HG02642 (cell line): ENCODE results near the gene TMEM17.

Experiments used
- ATAC-seq: cut with Tn5 transposase; IDR thresholded peaks from one replicate; pipeline ENCODE4 v1.9.1; 2021; ENCODE audit warnings: mild to moderate bottlenecking; ENCODE audit not compliant: unreplicated experiment, poor library complexity

The TMEM17 gene

GRCh38 chr2:62512384-62512783 lies 6.4 kb upstream of the TMEM17 start:
- ATAC-seq = no peak

DNA sequence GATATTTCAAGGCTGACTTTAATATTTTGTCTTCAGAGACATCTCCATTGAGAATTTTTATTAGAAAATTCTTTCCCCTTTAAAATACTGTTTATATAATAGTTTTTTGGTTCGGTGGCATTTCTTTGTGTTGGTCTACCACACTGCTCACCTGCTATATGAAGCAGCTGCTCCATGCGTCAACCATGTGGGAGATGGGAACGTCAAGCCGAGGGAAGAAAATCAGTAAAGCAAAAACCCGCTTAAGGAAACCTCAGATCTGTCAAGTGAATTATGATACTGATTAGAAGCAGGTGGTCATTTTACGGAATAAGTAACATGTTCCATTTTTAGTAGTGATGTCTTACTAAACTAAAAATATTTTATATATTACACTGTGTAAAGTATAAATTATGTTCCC lies 5.6 kb upstream of the TMEM17 start:
- no peak for ATAC-seq

- ATAC-seq = peak; percentile 32
Measured at GRCh38 chr2:62506421-62506750, 391 bp upstream of the TMEM17 start.

GRCh38 chr2:62505109-62505749 lies 766 bp downstream of the TMEM17 start:
- no peak for ATAC-seq

DNA sequence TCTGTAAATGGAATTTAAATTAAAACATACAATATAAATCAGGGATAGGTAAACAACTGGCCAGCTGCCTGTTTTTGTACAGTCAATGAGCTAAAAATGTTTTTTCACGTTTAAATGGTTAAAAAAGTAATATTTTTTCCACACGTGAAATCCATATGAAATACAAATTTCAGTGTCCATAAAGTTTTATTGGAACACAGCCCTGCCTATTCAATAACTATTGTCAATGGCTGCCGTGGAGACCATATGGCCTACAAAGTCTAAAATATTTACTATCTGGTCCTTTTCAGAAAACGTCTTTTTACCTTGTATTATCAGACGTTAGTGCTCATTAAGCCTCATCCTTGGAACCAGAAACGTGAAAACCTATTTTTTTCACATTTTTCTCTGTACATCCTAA lies 1.3 kb downstream of the TMEM17 start:
- ATAC-seq = no peak

GRCh38 chr2:62501794-62502500 lies 4.0 kb downstream of the TMEM17 start:
- no peak for ATAC-seq

- ATAC-seq = no peak
Measured at GRCh38 chr2:62501069-62501468, 4.9 kb downstream of the TMEM17 start.

DNA sequence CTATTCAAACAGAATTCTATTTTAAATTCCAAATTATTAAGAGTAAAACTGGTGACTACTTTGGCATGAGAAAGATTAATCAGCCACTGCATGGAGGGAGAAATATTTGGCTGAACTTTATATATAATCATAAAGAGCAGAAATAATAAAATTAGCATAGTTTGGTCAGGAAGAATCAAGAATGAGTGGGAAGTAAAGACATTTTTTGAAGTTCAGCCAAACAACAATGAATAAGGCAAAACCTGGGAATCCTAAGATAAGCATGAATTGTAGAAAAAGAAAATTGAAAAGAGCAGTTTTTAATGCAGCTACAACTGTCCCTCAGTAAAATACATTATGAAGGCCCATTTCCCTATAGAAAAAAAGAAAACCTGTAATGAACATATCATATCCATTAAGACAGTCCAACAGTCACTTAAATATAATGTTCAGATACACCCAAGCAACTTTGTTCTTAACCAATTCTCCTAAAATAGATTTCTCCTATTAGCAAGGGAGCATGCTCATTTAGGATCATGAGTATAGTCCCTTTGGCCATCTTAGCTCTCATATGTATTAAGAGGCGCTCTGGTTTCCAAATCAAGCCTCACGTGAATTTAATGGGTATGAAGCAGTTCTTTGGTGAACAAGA lies 6.5 kb downstream of the TMEM17 start:
- ATAC-seq = no peak

DNA sequence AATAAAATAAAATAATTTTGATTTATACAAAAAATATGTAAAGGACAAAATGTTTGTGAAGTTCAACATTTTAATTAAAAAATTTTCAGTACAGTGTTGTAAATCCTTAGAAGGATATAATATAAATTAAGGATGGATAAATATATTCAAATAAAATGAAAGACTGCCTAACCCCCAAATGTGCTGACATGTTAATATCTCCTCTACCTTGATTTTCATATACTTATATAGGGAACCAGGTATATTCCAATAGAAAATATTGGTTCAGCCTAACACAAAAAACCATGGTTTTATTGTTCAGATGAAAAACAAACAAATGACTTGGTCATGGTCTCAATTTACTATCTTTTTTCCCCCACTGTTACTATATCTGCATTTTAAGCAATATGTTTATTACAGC lies 7.3 kb downstream of the TMEM17 start:
- ATAC-seq = no peak

- ATAC-seq = no peak
Measured at GRCh38 chr2:62495761-62496160, 10.2 kb downstream of the TMEM17 start.

DNA sequence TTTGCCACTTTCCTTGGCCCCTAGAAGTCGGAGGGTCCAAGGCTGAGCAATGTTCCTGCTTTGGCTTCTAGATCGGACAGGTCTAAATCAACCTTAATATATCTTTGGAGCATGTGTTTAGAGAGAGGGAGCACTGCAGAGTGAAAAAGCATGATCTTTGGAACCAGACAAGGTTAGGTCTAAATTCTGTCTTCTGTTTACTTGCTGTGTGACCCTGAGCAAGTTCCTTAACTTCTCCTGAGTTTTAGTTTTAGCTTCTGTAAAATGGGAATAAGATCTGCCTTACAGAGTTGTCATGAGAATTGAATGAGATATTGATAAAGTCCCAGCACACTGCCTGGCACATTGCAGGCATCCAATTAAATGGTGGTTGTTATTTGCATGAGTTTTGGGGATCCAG lies 13.9 kb downstream of the TMEM17 start:
- no peak for ATAC-seq

DNA sequence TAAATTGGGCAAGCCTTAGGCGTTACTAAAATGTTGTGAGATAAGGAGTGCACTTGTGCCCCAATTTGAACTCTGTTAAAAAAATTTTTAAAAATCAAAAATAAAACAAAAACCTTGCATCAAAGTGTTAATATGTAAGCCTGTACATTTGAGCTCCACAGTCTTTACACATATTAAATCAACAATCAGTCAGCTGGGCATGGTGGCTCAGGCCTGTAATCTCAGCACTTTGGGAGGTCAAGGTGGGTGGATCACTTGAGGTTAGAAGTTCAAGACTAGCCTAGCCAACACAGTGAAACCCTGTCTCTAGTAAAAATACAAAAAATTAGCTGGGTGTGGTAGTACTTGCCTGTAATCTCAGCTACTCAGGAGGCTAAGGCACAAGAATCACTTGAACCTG lies 16.3 kb downstream of the TMEM17 start:
- ATAC-seq = no peak

DNA sequence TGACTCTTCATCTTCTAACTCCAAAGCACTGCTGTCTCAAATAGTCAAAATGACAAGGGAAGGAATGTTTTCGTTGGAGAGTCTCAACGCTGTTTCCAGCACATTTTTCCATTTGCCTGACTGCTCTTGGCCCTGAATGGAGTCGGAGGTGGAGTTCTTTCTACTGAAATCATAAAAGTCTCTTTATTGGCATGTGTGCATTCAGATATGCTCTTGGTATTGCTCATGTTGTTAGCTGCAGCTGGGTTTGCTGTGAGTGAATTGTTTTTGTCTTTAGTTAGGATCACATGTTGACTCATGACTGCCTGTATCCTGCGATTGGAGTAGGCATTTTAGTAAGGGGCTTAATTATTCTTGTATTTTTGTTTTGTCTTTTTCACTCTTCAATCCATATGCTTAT lies 16.8 kb downstream of the TMEM17 start:
- ATAC-seq = no peak

DNA sequence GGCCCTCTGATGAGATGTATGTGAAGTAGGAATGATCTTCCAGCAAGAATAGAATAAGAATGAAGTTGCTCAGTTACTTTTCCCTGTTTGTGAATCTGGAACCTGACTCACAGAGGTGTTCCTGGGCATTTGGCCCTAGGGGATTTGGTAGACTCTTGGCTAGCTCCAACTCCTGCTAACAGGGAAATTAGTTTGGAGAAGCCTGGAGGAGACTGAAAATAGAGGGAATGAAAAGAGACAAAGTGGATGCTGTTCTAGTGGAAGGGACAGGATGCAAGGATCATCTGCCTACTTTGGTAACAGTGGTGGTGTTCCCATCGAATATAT lies 19.6 kb downstream of the TMEM17 start:
- ATAC-seq = no peak

- no peak for ATAC-seq
Measured at GRCh38 chr2:62485761-62486438, 20.1 kb downstream of the TMEM17 start.

DNA sequence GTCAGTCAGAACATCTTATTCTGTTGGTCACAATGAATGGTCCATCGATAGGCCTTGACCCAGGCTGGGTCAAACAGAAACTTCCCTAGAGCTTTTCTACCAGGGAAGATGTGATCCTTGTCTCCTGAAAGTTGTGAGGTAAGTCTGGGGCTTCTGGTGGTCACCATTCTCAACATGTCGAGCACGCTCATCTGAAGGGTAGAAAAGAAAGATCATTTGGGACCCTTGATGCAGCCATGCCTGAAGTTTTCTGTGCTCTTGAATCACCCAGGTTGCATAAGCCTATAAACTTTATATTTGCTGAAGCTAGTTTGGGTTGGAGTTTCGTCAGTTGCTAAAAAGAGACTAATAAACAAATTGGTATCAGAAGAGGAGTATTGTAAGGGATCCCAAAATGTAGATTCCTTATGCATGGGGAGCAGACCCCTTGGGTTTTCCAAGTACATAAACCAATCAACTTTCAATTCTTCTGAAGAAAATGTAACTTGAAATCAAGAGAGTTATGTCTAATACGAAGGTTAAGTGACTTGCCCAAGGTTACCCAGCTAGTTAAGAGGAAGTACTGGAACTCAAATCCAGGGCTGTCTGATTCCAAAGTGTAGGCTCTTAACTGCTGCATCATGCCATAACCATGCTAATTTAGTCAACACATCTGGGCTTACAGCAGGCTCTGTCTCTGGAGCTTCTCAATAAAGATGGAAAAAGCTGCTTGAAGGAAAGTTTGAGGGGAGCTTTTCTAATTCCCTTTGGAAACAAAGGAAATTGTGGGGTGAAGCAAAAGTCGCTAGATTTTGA lies 23.2 kb downstream of the TMEM17 start:
- no peak for ATAC-seq

GRCh38 chr2:62479917-62480316 lies 26.1 kb downstream of the TMEM17 start:
- ATAC-seq = no peak

- ATAC-seq = no peak
Measured at GRCh38 chr2:62478093-62478580, 27.9 kb downstream of the TMEM17 start.

DNA sequence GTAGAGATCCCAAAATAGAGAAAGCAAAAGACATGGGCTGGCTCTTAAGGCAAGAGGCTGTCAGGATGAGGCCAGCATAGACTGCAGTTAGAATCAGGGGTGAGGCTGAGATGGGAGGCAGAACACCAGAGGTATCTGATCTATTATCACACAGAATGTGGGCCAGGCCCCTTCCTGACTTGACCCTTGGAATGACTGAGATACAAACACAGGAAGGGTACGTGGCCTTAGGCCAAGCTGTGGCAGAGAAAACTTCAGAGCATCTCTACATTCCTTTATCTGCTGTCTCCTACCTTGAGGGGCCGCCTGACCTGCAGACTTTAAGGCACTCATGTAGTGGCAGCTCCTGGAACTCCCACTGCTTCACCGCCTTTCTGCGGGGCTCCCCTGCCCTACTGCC lies 28.4 kb downstream of the TMEM17 start:
- no peak for ATAC-seq

- no peak for ATAC-seq
Measured at GRCh38 chr2:62475172-62476011, 30.6 kb downstream of the TMEM17 start.
